Fibroblast of skin of left biceps (primary cell): ENCODE data around the gene LRRC28.
A peak's percentile ranks its signal among the peaks of the same experiment; 100 is the strongest.

ENCODE experiments used
- DNase-seq, 2 experiments: peaks; one replicate each; pipeline ENCODE4 v3.0.0-alpha.2; 2013; ENCODE audit warnings: low read depth in 2 of 2

Gene LRRC28

DNA sequence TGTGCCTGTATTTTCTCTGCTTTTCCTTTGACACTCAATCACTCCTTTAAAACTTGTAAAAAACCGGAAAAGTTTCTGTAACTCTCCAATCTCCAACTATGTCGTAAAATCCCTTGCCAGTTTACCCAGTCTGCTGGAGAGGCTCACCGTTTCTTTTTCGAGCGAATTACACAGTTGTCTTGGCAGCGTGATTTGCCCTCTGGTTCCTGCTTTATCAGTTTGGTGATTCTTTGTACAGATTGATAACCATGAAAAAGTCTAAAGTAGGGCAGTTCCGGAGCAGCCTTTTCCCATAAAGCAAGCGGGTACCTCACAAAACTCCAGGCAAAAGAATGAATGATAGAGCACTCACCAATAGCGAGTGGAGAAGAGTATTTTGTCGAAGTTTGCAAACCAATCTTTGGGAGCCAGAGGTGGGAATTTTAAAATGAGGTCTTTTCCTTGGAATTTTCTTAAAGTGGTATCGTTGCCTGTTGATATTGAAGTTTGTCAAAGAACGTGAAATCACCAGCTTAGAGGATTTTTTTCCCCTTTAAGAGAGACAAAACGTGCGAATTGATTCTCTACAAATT is 1.9 kb upstream of the LRRC28 start, which contains the start of gene TTC23:
Gene TTC23, minus strand, starts transcription at position 312 of the 572 bp plus-strand sequence. CDS start 20,869 bp downstream, outside the sequence.
- DNase-seq, result peak; percentile 73 to 74

DNA sequence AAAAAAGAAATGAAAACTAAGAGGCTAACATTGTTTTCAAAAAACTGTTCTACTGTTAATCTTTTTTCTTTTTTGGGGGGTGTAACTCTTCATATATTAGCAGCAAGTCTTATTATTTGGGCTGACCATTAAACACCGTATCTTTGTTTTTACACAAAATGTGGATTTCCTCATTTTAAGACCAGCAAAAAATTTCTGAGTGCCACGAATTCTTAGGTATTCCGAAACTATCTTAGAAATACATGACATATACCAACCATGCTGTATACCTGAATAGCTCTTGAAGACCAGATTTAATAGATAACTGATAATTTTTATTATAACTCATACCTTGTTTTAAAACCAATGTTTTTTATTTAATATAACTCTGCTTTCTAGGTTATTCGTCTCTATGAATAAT is 1.3 kb upstream of the LRRC28 start:
- DNase-seq, result no peak

DNA sequence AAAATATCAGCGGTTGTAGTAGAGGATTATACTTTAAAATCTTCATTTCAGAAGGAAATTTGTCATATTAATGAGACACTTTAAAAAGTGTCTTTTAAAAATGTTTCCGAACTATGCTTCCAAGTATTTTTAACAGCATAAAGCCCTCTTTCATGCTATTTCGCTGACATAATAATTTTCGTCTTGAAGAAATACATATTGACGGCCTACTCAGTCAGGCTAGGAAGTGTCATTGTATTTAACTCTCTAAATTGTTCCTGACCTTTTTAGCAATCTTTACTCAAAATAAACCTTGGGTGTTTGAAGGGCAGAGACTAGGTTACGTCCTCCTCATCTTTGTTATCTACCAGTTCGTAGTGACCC is 806 bp upstream of the LRRC28 start:
- DNase-seq, result no peak

DNA sequence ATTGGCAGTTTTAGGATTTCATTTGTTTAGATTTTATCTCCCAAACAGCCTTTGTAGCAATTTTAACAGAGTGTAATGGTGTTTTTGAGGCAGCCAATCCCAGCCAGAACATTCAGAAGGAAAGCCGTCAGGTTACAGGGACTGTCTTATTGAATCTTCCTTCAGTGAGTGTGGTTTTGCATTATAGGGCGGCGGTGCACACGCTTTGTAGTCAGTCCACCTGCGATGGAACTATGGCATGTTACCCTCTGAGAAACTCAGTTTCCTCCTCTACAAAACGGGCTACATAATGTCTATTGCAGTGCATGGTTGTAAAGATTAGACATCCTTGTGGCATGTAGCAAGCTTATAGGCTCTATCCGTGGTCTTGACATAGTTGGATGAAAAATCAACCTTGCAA is 1.0 kb downstream of the LRRC28 start:
- no peak for DNase-seq

DNA sequence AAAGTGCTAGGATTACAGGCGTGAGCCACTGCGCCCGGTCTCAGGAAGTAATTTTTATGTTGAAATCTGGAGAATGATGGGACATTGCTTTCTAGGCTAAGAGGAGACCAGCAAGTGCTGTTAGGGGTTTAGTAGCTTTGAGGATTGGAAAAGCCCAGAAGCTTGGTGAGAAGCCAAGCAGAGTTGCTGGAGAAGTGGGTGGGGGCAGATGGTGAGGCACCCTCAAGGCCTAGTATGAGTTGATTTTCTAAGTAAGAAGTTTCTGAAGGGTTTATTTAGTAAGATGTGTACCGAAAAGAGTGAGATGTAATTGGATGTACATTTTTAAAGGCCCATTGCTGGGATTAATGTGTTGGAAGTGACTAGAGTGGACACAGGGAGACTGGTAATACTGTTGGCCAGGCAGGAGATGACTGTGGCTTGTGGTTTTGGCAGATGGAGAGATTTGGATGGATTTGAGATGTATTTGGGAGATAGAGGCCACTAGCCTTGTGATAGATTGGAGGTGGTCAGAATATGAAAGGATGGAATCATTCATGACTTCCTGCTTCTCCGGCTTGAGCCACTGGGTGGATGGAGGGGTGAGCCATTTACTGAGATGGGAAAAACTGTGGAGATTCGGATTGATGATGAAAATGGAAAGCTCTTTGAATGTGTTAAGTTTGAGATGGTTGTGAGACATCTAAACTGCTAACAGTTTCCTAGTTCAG is 2.3 kb downstream of the LRRC28 start:
- peak in 1 of 2 experiments; percentile 15 for DNase-seq

DNA sequence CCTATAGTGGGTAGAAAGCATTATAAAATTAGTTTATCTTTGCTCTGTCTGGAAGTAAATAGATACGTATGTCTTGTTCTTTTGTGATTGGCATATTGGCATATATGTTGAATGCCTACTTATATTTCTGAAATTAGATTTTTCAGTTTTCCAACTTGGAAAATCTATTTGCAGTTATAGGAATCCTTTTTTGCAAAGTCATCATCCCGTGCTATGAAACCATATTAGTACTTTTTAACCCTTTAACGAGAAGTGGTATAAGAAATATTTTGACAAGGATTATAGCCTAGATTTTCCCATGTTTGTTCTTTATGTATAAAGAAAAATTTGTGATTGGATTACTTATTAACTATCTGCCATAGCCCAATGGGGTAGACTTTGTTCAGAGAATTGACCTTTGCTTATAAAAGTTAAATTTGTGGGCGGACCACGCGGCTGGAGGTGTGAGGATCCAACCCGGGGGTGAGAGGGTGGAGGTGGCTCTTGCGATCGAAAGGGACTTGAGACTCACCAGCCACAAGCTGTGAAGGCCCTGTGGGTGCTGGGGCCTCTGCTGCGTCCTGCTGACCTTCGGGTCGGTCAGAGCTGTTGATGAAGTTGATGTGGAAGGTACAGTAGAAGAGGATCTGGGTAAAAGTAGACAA is 5.9 kb downstream of the LRRC28 start:
- DNase-seq, result no peak

DNA sequence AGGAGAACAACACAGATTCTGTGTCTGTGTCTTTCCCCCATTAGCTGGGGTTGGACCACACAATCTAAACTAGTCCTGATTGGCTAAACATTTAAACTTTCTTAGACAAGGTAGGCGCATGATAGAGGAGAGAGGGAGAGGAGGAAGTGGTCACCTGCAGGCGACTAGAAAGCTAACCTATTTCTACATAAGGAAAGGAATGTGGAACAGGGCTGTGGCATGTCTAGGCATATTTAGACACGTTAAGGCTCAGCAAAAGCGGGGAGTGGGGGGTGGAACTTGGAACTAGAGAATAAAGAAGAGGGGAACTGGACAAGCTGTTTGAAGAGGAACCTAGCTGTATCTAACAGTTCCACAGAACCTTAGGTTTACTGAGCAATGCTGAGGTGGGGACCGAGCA is 12.8 kb downstream of the LRRC28 start:
- no peak for DNase-seq

DNA sequence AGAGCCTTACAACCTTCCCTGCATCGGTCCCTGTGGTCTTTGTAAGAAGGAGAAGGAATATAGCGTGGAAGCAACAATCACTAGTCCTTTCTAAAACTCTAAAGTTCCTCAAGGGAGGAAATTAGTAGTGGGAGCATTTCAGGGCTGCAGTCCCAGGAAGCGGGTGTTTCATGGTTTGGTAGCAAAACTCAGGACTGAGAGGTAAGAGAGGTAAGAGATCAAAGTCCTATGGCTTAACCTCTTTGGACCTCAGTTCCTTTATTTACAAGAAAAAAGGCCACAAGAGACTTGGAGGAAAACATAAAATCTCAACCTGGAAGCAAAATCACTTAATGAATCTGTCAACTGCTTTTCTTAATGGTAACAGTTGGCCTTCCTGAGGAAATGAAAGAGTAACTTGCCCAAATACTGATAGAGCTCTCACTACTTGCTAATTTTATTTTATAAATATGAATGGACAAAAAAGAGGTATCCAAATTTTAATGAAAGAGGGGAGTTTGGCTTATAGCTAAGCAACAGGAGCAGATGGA is 14.3 kb downstream of the LRRC28 start:
- DNase-seq, result no peak

DNA sequence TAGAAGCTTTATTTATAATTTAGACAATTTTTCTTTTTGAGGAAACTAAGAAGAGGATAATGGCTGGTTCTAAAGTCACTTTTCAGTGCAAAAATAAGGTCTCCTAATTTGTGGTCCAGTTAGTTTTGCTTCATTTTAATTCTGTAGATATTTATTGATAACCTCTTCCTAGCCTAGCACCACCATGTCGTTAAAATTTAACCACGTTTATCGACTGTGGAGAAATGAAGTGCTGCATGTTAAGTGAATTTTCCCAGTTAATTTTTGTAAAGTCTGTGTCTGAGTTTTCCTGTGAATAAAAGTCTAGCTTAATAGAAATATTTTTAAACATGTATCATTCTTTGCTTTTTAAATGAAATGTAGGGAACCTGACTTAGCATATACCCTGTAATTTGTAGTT is 16.7 kb downstream of the LRRC28 start:
- DNase-seq, result no peak

DNA sequence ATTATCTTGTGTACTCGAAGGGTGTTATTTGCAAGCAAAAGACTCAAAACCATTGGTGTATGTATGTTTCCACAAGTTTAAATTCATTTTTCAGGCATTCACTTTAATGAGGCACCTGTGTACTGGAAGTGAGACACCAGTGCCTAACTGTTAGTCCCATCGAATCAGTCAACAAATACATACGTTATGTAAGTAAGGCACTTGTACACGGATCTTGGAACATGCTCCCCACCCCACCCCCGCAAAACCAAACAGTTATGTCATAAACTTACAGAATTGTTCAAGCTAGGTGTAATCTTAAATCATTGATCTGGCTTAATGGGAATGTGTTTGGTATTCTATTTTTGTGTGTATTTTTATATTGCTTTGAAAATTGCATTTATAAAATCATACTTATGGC is 17.1 kb downstream of the LRRC28 start:
- DNase-seq, result no peak

DNA sequence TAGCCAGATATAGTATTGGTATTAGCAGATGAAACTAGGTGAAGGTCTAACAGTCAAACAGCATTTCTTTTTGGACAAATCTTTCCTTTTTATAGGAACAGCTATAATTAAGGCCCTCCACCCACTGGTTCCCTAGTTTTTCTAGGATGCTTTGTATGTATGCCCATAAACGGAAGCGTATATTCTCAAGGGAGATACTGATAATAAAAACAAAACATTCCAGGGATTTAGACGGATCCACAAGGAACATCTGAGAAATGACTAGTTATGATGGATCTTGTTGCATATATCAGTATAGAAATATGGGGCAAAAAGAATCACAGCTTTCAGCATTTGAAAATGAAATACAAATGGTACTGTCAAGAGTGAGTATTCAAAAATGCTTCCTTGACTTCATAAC is 22.5 kb downstream of the LRRC28 start:
- no peak for DNase-seq

DNA sequence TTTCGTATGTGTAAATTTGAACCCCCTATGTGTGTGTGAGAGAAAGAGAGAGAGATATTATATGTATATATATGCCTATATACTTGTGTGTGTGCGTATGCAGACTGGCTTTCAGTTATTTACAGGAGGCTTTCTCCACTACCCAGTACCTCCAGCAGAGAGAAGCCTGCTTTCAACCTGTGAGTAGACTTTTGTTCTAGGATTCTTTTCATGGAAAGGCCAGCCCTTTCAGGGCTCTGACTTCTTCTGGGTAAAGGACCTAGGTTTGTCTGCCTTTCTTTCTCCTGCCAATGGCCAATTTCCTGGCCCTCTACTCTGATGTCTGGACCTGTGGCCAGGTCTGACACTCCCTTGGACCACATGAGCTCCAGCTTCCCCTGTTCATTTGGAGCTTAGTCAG is 23.8 kb downstream of the LRRC28 start:
- no peak for DNase-seq

DNA sequence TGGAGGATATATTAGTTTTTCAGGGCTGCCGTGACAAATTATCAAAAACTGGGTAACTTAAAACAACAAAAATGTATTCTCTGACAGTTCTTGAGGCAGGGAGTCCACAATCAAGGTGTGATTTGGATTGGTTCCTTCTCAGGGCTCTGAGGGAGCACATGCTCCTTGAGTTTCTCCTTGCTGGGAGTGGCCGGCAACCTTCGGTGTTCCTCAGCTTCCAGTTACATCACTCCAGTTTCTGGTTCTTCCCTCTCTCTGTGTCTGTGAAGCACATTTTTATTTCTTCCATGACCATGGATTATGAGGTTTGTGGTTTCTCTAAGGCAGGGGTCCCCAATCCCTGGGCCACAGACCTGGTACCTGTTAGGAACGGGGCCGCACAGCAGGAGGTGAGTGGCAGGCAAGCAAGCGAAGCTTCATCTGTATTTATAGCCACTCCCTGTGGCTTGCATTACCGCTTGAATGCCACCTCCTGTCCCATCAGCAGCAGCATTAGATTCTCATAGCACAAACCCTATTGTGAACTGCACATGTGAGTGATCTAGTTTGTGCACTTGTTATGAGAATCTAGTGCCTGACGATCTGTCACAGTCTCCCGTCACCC is 24.3 kb downstream of the LRRC28 start:
- no peak for DNase-seq

DNA sequence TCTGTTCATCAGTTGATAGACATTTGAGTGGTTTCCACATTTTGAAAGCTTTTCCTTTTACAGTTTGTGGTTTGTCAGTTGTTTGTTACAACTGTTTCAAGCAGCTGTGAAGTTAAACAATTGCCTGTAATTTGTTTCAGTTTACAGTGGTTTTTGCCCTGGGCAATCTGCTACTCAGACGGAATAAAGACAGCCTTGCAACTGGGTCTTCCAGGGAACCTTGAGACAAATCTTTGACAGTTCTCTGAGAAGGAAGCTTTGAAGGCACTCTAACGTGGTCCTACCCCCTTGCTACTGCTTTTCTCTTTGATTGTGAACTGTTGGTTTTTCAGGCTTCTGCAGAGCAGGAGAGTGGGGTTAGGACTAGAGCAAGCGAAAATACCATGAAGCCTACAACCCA is 28.0 kb downstream of the LRRC28 start:
- DNase-seq, result no peak

DNA sequence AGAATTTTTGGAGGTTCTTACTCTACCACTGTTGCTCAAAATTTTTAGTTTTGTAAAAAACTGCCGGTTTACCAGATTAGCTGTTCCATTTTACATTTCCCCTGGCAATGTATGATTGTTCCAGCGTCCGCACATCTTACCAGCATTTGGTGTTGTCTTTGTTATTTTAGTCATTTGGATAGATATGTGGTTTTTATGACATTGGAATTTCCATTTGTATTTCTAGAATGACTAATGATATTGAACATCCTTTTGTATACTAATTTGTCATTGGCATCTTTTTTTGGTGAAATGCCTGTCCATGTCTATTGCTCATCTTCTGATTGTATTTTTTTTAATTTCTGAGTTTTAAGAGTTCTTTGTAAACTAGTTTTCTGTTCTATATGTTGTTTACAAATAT is 28.5 kb downstream of the LRRC28 start:
- no peak for DNase-seq

DNA sequence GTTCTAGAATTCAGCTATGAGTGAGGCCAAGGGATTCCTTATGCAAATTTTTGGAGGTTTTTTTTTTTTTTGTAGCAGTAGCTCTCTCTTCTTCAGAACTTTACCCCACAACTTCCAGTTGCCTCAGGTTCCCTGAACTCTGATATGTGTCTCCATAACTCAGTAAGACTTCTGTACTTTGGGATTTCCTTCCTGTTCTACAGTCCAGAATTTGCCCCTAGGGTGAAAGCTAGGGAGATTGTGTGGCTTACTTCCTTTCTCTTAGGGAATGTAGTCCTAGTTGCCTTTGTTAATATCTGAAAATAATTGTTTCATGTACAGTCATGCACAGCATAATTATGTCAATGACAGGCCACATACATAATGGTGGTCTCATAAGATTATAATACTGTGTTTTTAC is 30.8 kb downstream of the LRRC28 start:
- DNase-seq, result no peak

DNA sequence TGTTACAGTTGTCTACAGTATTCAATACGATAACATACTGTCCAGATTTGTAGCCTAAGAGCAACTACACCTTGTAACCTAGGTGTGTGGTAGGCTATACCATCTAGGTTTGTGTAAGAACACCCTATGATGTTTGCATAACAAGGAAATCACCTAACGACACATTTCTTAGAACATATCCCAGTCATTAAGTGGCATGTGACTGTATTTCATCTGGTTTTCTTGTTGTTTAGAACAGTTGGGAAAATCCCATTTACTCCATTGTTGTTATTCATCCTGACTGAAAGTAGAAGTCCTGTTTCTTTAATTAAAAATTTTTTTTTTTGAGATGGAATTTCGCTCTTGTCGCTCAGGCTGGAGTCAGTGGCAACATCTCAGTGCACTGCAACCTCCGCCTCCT is 31.3 kb downstream of the LRRC28 start:
- DNase-seq, result no peak

DNA sequence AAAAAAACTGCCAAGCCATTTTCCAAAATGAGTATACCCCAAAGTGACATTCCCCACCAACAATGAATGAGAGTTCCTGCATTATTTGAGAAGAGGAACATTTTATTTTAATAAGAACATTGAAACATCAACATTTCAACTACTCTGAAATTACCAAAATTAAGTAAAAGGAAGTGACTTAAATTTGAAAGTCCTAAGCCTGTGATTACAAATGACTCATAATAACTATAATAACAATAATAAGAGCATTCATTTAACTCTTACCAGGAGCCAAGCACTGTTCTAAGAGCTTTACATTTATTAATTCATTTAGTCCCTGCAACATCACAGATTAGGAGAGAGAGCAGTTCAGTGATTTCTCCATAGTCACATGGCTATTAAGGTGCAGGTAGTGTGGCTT is 32.4 kb downstream of the LRRC28 start:
- DNase-seq, result no peak

DNA sequence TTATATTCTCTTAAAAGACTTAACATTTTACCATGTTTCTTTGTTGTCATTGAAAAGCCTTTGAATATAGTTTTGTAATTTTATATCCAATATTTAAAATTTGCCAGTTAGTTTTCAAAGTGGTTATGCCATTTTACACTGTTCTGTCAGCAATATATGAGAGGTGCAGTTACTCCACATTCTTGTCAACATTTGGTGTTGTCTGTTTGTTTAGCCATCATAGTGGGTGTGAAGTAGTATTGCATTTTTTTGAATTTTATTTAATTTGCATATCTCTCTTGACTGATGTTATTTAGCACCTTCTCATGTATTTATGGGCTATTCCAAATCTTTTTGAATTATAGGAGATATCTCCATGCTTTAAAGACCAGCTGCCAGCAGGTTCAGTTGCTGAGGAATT is 40.4 kb downstream of the LRRC28 start:
- DNase-seq, result no peak

DNA sequence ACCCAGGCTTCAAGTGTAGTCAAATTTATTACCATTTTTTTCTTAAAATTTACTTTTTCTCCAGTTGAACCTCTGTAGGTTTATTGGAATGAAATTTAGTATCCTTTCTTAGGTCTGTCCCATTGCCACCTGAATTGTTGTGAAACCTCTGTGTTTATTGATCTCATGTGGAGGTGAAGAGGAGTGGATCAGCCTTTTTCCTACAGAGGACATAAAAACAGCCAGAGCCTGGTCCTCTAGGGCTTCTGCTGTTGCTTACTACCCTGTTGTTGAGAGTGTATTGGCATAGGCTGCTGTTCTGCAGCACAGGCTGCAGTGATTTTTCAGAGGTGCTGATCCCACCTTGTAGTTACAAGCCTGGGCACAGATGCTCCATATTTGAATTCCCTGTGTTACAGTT is 44.6 kb downstream of the LRRC28 start:
- DNase-seq, result no peak

DNA sequence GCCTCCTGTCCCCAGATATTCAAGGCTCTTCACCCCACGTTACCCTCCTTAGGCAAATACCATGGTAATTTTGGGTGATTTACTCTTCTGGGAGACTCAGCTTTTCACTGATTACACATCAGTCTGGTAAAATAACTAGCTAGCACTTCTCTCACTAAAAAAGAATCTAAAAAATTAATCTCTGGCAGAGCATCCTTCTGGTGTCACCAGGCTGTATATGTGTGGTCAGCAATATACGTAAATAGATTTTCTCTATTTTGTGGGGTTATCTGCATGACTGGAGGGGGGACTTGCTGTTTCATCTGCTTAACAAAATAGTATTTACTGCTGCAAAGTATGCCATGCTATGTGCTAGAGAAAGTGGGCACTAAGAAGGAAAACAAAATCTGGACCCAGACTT is 45.1 kb downstream of the LRRC28 start:
- DNase-seq, result no peak

DNA sequence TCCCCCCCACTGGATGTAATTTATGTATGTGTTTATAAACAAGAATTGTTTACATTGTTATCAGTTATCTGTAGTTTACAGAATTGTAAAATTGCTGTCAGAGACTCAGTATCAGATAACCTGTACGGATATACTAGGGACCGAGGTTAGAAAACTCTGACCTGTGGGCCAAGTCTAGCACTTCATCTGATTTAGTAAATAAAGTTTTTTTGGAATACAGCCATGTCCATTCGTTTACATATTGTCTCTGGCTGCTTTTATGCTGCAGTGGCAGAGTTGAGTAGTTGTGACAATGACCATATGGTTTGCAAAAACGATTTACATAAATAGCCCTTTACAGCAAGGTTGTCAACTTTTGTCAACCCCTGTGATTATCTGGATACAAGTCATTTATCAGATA is 52.6 kb downstream of the LRRC28 start:
- no peak for DNase-seq
